GM18951 (cell line): ENCODE measurements around the gene P2RX4.

Experiments
- POLR2A ChIP-seq: IDR thresholded peaks from 4 replicates; pipeline ENCODE4 v1.6.1; 2011; ENCODE audit warnings: mild to moderate bottlenecking; ENCODE audit not compliant: insufficient read length, insufficient read depth; ENCODE audit errors: extremely low read depth
- in situ Hi-C: fragments of 300-500 bp; cut with MboI; formaldehyde crosslinking; loops from one replicate; pipeline ENCODE4 v1.12.0; 2022; ENCODE audit warnings: low sequenced_read_pairs, mixed read lengths, inconsistent platforms; ENCODE audit not compliant: unreplicated experiment

The P2RX4 gene

GRCh38 chr12:121176826-121177529 is 33.0 kb upstream of the P2RX4 start:
- in situ Hi-C loops = no loop called here
- no peak for TF ChIP-seq POLR2A

DNA sequence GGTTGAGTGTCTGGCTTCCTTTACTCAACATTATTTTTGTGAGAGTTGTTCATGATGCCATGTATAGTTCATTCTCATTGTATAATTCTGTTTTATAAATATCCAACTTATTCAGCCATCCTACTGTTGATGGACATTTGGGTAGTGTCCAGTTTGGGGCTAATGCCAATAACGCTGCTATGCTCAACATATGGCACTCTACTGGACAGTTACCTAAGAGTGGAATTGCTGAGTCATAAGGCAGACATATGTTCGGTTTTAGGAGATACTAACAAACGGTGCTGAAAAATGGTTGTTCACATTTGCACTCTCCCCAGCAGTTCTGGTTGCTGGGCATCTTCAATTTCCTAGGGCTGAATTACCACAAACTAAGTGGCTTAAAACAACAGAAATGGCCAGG is 28.7 kb upstream of the P2RX4 start:
- in situ Hi-C loops = no loop called here

GRCh38 chr12:121182222-121182893 is 27.6 kb upstream of the P2RX4 start:
- TF ChIP-seq POLR2A = no peak
- in situ Hi-C loops = no loop called here

More for the DNA sequence above, 28.7 kb upstream of the P2RX4 start:
- no peak for TF ChIP-seq POLR2A

DNA sequence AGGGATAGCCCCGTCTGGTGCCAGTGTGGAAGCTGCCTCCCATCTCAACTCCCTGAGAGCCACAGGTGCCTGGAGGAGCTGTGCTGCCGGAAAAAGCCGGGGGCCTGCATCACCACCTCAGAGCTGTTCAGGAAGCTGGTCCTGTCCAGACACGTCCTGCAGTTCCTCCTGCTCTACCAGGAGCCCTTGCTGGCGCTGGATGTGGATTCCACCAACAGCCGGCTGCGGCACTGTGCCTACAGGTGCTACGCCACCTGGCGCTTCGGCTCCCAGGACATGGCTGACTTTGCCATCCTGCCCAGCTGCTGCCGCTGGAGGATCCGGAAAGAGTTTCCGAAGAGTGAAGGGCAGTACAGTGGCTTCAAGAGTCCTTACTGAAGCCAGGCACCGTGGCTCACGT is 25.5 kb upstream of the P2RX4 start:
- in situ Hi-C loops = no loop called here
- TF ChIP-seq POLR2A = no peak

- in situ Hi-C loops = no loop called here
- TF ChIP-seq POLR2A = no peak
Observed at GRCh38 chr12:121184984-121185889, 24.7 kb upstream of the P2RX4 start.

DNA sequence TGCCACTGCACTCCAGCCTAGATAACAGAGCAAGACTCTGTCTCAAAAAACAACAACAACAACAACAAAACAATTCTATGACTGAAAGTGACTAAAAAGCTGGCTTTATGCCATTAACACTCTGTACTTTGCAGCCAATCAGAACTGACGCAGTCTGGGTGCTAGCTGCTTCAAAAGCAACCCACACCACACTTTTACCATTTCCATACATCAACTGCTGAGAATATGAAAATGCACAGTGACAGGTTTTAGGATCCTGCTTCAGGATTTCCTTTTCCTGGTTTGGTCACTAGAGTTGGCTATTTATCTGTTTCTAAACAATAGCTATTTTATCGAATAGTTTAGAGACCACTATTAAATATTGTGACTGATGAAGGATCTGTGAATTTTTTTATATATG is 23.1 kb upstream of the P2RX4 start:
- in situ Hi-C loops = no loop called here

GRCh38 chr12:121187501-121187900 is 22.4 kb upstream of the P2RX4 start:
- TF ChIP-seq POLR2A = no peak
- in situ Hi-C loops = no loop called here

More for the DNA sequence above, 23.1 kb upstream of the P2RX4 start:
- TF ChIP-seq POLR2A = no peak

DNA sequence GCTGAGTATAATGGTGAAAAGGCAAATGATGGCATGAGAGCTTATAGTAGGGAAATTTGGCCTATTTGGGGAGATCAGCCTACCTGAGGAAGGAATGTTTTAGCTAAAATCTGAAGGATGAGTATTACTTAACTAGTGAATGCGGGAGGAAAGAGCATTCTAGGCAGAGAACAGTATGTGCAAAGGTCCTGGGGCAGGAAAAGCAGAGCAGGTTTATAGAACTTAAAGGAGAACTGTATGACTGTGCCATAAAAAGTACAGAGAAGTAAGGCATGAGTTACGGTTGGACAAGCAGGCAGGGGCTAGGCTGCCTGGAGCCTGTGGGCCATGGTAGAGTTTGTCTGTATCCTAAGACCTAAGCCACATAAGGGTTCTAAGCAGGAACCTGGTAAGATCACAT is 21.7 kb upstream of the P2RX4 start:
- TF ChIP-seq POLR2A = no peak
- in situ Hi-C loops = no loop called here

DNA sequence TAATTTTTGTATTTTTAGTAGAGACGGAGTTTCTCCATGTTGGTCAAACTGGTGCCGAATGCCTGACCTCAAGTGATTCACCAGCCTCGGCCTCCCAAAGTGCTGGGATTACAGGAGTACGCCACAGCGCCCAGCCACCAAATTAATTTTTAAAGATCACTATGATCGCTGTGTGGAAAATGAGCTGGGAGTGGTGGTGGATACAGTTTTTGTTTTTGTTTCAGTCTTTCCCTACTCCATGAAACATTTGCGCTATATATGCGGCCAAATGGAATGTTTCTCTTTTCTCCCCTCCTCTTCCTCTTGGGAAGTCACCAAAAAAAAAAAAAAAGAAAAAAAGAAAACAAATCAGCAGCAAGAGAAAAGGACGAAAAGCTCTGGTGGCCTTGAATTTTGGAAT is 20.8 kb upstream of the P2RX4 start:
- in situ Hi-C loops = no loop called here

GRCh38 chr12:121189619-121190155 is 20.2 kb upstream of the P2RX4 start:
- no peak for TF ChIP-seq POLR2A
- in situ Hi-C loops = no loop called here

More for the DNA sequence above, 20.8 kb upstream of the P2RX4 start:
- no peak for TF ChIP-seq POLR2A

GRCh38 chr12:121190523-121191031 is 19.4 kb upstream of the P2RX4 start:
- in situ Hi-C loops = no loop called here
- TF ChIP-seq POLR2A = no peak

- in situ Hi-C loops = no loop called here
Observed at GRCh38 chr12:121191151-121191550, 18.8 kb upstream of the P2RX4 start.

GRCh38 chr12:121196902-121197301 is 13.0 kb upstream of the P2RX4 start:
- TF ChIP-seq POLR2A = no peak
- in situ Hi-C loops = no loop called here

More at GRCh38 chr12:121191151-121191550, 18.8 kb upstream of the P2RX4 start:
- no peak for TF ChIP-seq POLR2A
